ENCODE measurements around the gene TUBB. TPM values are rescaled to one million over a fixed set of nuclear protein-coding genes. Genes with fewer than 3 reads are reported as not detected.
"Not testable (repeated sequence)": the region's sequence is repeated elsewhere in the genome, so short reads cannot be mapped to it uniquely, and the experiment has no call there.

Gene TUBB
- total RNA-seq, 2 donors from 2014 or later, result 342 to 378 TPM

- intact Hi-C loops (cut with DNase I), result loop anchor here in 1 of 2 donors (10.0 kb wide), 1 partner anchor 49 kb away; no protein-coding TSS in a partner anchor
- not testable (repeated sequence) for DNase-seq (ENCODE audit: low spot score)
Measured at GRCh38 chr6:30765495-30765894, 45.3 kb downstream of the TUBB start.

GRCh38 chr6:30766461-30767157, 46.5 kb downstream of the TUBB start:
- no peak for DNase-seq (ENCODE audit: low spot score)
- intact Hi-C loops (cut with DNase I), result loop anchor here in 1 of 2 donors (10.0 kb wide), 1 partner anchor 48 kb away; no protein-coding TSS in a partner anchor

- no peak for DNase-seq (ENCODE audit: low spot score)
- intact Hi-C loops (cut with DNase I), result loop anchor here in 1 of 2 donors (10.0 kb wide), 1 partner anchor 47 kb away; no protein-coding TSS in a partner anchor
Measured at GRCh38 chr6:30767158-30767943, 47.2 kb downstream of the TUBB start.

GRCh38 chr6:30767944-30768301, 47.8 kb downstream of the TUBB start:
- no peak for DNase-seq (ENCODE audit: low spot score)
- intact Hi-C loops (cut with DNase I), result loop anchor here in 1 of 2 donors (10.0 kb wide), 1 partner anchor 47 kb away; no protein-coding TSS in a partner anchor

GRCh38 chr6:30768634-30769087, 48.5 kb downstream of the TUBB start:
- DNase-seq (ENCODE audit: low spot score), result no peak
- intact Hi-C loops (cut with DNase I), result loop anchor here in 1 of 2 donors (10.0 kb wide), 1 partner anchor 46 kb away; no protein-coding TSS in a partner anchor

- DNase-seq (ENCODE audit: low spot score), result peak; percentile 85
- intact Hi-C loops (cut with DNase I), result loop anchor here in 1 of 2 donors (10.0 kb wide), 1 partner anchor 46 kb away; no protein-coding TSS in a partner anchor
Measured at GRCh38 chr6:30769088-30769852, 49.1 kb downstream of the TUBB start.

GRCh38 chr6:30769853-30770524, 49.8 kb downstream of the TUBB start:
- intact Hi-C loops (cut with DNase I), result loop anchor here in 1 of 2 donors (10.0 kb wide), 1 partner anchor 45 kb away; no protein-coding TSS in a partner anchor

GRCh38 chr6:30770592-30770991, 50.4 kb downstream of the TUBB start:
- no peak for DNase-seq (ENCODE audit: low spot score)
- intact Hi-C loops (cut with DNase I), result no loop called here

More at GRCh38 chr6:30769853-30770524, 49.8 kb downstream of the TUBB start:
- DNase-seq (ENCODE audit: low spot score), result no peak

- intact Hi-C loops (cut with DNase I), result no loop called here
- no peak for DNase-seq (ENCODE audit: low spot score)
Measured at GRCh38 chr6:30774701-30775100, 54.5 kb downstream of the TUBB start.

Other genes with a start within 250 kb of the TUBB start
- 100 to 1,000 TPM; 304 to 327 TPM for gene HLA-E, start 230.8 kb upstream of the TUBB start, total RNA-seq
- 10 to 100 TPM; 52.2 to 59.6 TPM for gene GNL1, start 163.9 kb upstream of the TUBB start, total RNA-seq
- gene PRR3, start 163.1 kb upstream of the TUBB start, total RNA-seq, result 1 to 10 TPM; 5.4 to 8.3 TPM
- 10 to 100 TPM; 39.4 to 42.3 TPM for gene ABCF1, start 148.9 kb upstream of the TUBB start, total RNA-seq
- 10 to 100 TPM; 35.2 to 50.7 TPM for gene PPP1R10, start 103.1 kb upstream of the TUBB start, total RNA-seq
- 10 to 100 TPM; 27.8 to 29.6 TPM for gene MRPS18B, start 102.5 kb upstream of the TUBB start, total RNA-seq
- 1 to 10 TPM; 5.2 to 7.2 TPM for gene ATAT1, start 93.5 kb upstream of the TUBB start, total RNA-seq
- gene C6orf136, start 73.2 kb upstream of the TUBB start, total RNA-seq, result 10 to 100 TPM in 1 of 2 donors, 1 to 10 TPM in 1; 8.5 to 13.4 TPM
- 10 to 100 TPM; 17.6 to 22.5 TPM for gene DHX16, start 47.3 kb upstream of the TUBB start, total RNA-seq
- 100 to 1,000 TPM in 1 of 2 donors, 10 to 100 TPM in 1; 70.0 to 111 TPM for gene PPP1R18, start 33.7 kb upstream of the TUBB start, total RNA-seq
- gene NRM, start 29.4 kb upstream of the TUBB start, total RNA-seq, result 10 to 100 TPM; 14.6 to 15.5 TPM
- 10 to 100 TPM; 24.4 to 25.0 TPM for gene MDC1, start 3.1 kb upstream of the TUBB start, total RNA-seq
- 100 to 1,000 TPM; 150 to 167 TPM for gene FLOT1, start 22.3 kb downstream of the TUBB start, total RNA-seq
- 10 to 100 TPM; 28.5 to 51.5 TPM for gene IER3, start 24.2 kb downstream of the TUBB start, total RNA-seq
- 10 to 100 TPM; 25.2 to 26.0 TPM for gene DDR1, start 164.2 kb downstream of the TUBB start, total RNA-seq
- 10 to 100 TPM; 27.2 to 37.8 TPM for gene GTF2H4, start 187.9 kb downstream of the TUBB start, total RNA-seq
- gene VARS2, start 193.9 kb downstream of the TUBB start, total RNA-seq, result 10 to 100 TPM; 13.8 to 17.8 TPM
- gene SFTA2, start 211.8 kb downstream of the TUBB start, total RNA-seq, result under 1 TPM in 1 of 2 donors, not detected in 1; 0.29 TPM
- not detected for gene MUCL3, start 220.6 kb downstream of the TUBB start, total RNA-seq